WTC11 (cell line): ENCODE results near the gene CYB561A3. TPM values are rescaled to one million over a fixed set of nuclear protein-coding genes. Genes with fewer than 3 reads are reported as not detected.

Source experiments
- ATAC-seq: fragments of 200-7000 bp; cut with Tn5 transposase; 2 replicates; pipeline ENCODE4 v1.10.0; 2021; ENCODE audit warnings: mild to moderate bottlenecking, moderate library complexity
- CTCF ChIA-PET: fragments of 300-600 bp; sonication (Branson Sonifier 250); formaldehyde crosslinking; loops from one replicate; lab custom pipeline; 2021; ENCODE audit warnings: antibody characterized with exemption; lab: Charles Lee
- POLR2A ChIA-PET: fragments of 350-600 bp; sonication (Branson Sonifier 250); formaldehyde crosslinking; loops from one replicate; lab custom pipeline; 2021; ENCODE audit warnings: antibody characterized with exemption; lab: Charles Lee
- DNase-seq: peaks from one replicate; pipeline ENCODE4 v3.0.0; 2021; ENCODE audit warnings: low spot score
- H3K27ac Mint-ChIP-seq: 2 replicates; pipeline ENCODE4 v1.8.0; 2021; ENCODE audit warnings: mixed read lengths
- H3K27me3 Mint-ChIP-seq: 2 replicates; pipeline ENCODE4 v1.8.0; 2021; ENCODE audit warnings: low read depth, mild to moderate bottlenecking, moderate library complexity, mixed read lengths
- H3K36me3 Mint-ChIP-seq: 2 replicates; pipeline ENCODE4 v1.8.0; 2021; ENCODE audit warnings: mixed read lengths
- H3K4me1 Mint-ChIP-seq: 2 replicates; pipeline ENCODE4 v1.8.0; 2022; ENCODE audit warnings: mixed read lengths
- H3K4me3 Mint-ChIP-seq: 2 replicates; pipeline ENCODE4 v1.8.0; 2021; ENCODE audit warnings: mild to moderate bottlenecking, moderate library complexity, mixed read lengths
- H3K9me3 Mint-ChIP-seq: 2 replicates; pipeline ENCODE4 v1.8.0; 2021; ENCODE audit warnings: mixed read lengths
- CDX4 ChIP-seq: fragments of 250-450 bp; sonication (Bioruptor Pico); IDR thresholded peaks from 2 replicates; pipeline ENCODE4 v1.9.0; 2021; ENCODE audit warnings: moderate library complexity, mild to moderate bottlenecking, inconsistent platforms, borderline replicate concordance
- CREM ChIP-seq: sonication (generic); formaldehyde crosslinking; IDR thresholded peaks from 2 replicates; pipeline ENCODE4 v1.8.1; 2022; ENCODE audit warnings: mild to moderate bottlenecking, missing genetic modification reagents, moderate library complexity
- GABPB1 ChIP-seq: sonication (generic); formaldehyde crosslinking; IDR thresholded peaks from 2 replicates; pipeline ENCODE4 v1.8.1; 2023; ENCODE audit warnings: mild to moderate bottlenecking, missing genetic modification reagents
- IRF2 ChIP-seq: sonication (generic); formaldehyde crosslinking; IDR thresholded peaks from 2 replicates; pipeline ENCODE4 v1.8.0; 2022; ENCODE audit warnings: low read depth, missing genetic modification reagents, borderline replicate concordance
- JAZF1 ChIP-seq: fragments of 250-450 bp; sonication (Bioruptor Pico); IDR thresholded peaks from 2 replicates; pipeline ENCODE4 v1.9.0; 2021; ENCODE audit warnings: moderate library complexity, mild to moderate bottlenecking, inconsistent platforms
- JUN ChIP-seq: sonication (generic); formaldehyde crosslinking; IDR thresholded peaks from 2 replicates; pipeline ENCODE4 v1.8.0; 2023; ENCODE audit warnings: mild to moderate bottlenecking, missing genetic modification reagents
- MXD4 ChIP-seq: fragments of 250-450 bp; sonication (Bioruptor Pico); IDR thresholded peaks from 2 replicates; pipeline ENCODE4 v1.8.0; 2021; ENCODE audit warnings: mild to moderate bottlenecking, moderate library complexity, borderline replicate concordance
- PREB ChIP-seq: sonication (generic); formaldehyde crosslinking; IDR thresholded peaks from 2 replicates; pipeline ENCODE4 v1.8.1; 2022; ENCODE audit warnings: mild to moderate bottlenecking, missing genetic modification reagents, moderate library complexity, borderline replicate concordance
- TEAD1 ChIP-seq: sonication (generic); formaldehyde crosslinking; IDR thresholded peaks from 2 replicates; pipeline ENCODE4 v1.8.0; 2022; ENCODE audit warnings: mild to moderate bottlenecking, missing genetic modification reagents
- ZMAT4 ChIP-seq: fragments of 250-450 bp; sonication (Bioruptor Pico); IDR thresholded peaks from 2 replicates; pipeline ENCODE4 v1.9.0; 2021; ENCODE audit warnings: mild to moderate bottlenecking
- ZNF281 ChIP-seq: sonication (generic); formaldehyde crosslinking; IDR thresholded peaks from 2 replicates; pipeline ENCODE4 v1.8.0; 2023; ENCODE audit warnings: mild to moderate bottlenecking, missing genetic modification reagents
- ZNF416 ChIP-seq: fragments of 250-450 bp; sonication (Bioruptor Pico); IDR thresholded peaks from 2 replicates; pipeline ENCODE4 v1.9.0; 2021; ENCODE audit warnings: mild to moderate bottlenecking, inconsistent platforms
- total RNA-seq: library from RNA; stranded (reverse); gene quantifications from 3 replicates; pipeline ENCODE4 v1.2.3, GENCODE V29; 2021
- TF ChIP-seq, protein P1 (sequence below): sonication (generic); formaldehyde crosslinking; IDR thresholded peaks from 2 replicates; pipeline ENCODE4 v1.8.1; 2023; ENCODE audit warnings: mild to moderate bottlenecking, missing genetic modification reagents
- TF ChIP-seq, protein P2 (sequence below): fragments of 250-450 bp; sonication (Bioruptor Pico); conservative IDR thresholded peaks from 2 replicates; pipeline ENCODE4 v1.9.0; 2021; ENCODE audit warnings: mild to moderate bottlenecking
- TF ChIP-seq, protein P3 (sequence below): sonication (generic); formaldehyde crosslinking; IDR thresholded peaks from 2 replicates; pipeline ENCODE4 v1.8.1; 2023; ENCODE audit warnings: mild to moderate bottlenecking, moderate library complexity, missing genetic modification reagents
- TF ChIP-seq, protein P4 (sequence below): sonication (generic); formaldehyde crosslinking; IDR thresholded peaks from 2 replicates; pipeline ENCODE4 v1.8.0; 2022; ENCODE audit warnings: mild to moderate bottlenecking, missing genetic modification reagents

The CYB561A3 gene
- total RNA-seq, 1 experiment from 2014 or later = 38.8 TPM

- TF ChIP-seq, protein P1, sequence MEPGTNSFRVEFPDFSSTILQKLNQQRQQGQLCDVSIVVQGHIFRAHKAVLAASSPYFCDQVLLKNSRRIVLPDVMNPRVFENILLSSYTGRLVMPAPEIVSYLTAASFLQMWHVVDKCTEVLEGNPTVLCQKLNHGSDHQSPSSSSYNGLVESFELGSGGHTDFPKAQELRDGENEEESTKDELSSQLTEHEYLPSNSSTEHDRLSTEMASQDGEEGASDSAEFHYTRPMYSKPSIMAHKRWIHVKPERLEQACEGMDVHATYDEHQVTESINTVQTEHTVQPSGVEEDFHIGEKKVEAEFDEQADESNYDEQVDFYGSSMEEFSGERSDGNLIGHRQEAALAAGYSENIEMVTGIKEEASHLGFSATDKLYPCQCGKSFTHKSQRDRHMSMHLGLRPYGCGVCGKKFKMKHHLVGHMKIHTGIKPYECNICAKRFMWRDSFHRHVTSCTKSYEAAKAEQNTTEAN (CRISPR knock-in tag) = no peak
- no peak for TF ChIP-seq ZNF416 (CRISPR knock-in tag)
- no peak for TF ChIP-seq IRF2 (CRISPR knock-in tag)
- TF ChIP-seq TEAD1 (CRISPR knock-in tag) = no peak
Measured at GRCh38 chr11:61349189-61349751, 12.4 kb downstream of the CYB561A3 start (continued).

DNA sequence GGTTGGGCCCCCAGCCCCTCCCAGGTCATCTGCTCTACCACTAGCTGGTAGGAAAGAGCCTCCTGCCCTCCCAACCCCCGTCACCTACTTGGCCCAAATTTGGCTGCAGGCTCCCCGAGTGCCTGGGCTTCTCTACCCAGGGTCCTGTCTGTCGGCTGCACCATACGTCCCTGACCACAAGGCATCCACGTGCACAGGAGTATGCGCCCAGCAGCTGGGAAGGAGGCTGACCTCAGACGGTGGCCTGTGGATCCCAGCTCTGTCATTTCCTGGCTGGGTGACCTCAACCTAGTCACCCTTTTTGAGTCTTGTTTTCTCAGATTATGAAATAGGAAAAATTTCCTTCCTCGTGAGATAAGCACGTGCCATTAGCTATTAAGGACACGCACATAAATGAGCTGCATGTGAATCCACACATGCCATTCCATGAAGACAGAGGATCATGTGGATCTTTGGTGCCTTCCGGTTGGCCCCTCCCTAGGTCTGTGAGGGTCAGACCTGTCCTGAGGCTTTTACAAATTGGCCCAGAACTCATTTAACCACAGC lies 13.7 kb downstream of the CYB561A3 start:
- ATAC-seq (peak; percentile 40; the same call in 1 of the 2 replicates), DNase-seq (no peak)
- Mint-ChIP-seq H3K4me1 (no peaks in the 10 kb centered on the region), H3K27me3 (no peaks in the 10 kb centered on the region), H3K36me3 (peaks cover 9% of the 10 kb centered on the region), H3K4me3 (no peak overlapping the region), H3K27ac (peak overlapping the region; percentile 16; the same call in 1 of the 2 replicates), H3K9me3 (no peaks in the 10 kb centered on the region)
- ChIA-PET CTCF (interaction anchor here (1.1 to 2.9 kb wide), 3 partner anchors 12 to 38 kb away, joined by 3 to 21 read pairs (median 8); partner anchors contain the start of gene TMEM138), POLR2A (interaction anchor here (1.0 to 1.4 kb wide), 3 partner anchors 10 to 44 kb away, joined by 3 to 7 read pairs (median 4); partner anchors contain the start of genes CYB561A3, TMEM138 and TMEM216)
- TF ChIP-seq, protein P2, sequence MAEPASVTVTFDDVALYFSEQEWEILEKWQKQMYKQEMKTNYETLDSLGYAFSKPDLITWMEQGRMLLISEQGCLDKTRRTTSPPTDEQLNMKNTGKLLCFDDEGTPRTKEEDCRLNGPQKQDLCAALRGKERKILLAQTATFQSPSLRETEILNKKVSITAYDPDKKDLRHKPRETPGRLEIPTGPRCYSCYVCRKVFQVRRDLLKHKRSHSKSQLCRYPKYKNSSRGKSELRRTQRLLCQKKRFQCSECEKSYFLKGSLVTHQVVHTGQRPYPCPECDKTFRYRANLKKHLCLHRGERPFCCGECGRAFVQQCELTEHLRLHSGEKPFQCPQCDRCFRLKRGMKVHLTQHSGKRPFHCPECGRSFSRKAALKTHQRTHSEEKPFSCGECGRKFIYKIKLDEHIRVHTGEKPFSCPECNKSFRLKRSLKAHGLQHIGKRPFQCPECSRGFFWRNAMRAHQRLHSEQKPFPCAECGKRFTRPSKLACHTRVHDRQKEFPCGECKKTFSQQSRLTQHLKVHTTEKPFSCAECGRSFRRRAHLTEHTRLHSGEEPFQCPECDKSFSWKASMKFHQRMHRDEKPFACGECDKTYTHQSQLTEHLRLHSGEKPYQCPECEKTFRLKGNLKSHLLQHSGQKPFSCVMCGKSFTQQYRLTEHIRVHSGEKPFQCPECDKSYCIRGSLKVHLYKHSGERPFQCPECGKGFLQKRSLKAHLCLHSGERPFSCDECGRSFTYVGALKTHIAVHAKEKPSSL (CRISPR knock-in tag) = no peak
- TF ChIP-seq, protein P1 (CRISPR knock-in tag) = no peak
- TF ChIP-seq ZMAT4 (CRISPR knock-in tag) (no peak), TEAD1 (CRISPR knock-in tag) (no peak), MXD4 (no peak), GABPB1 (CRISPR knock-in tag) (no peak), CREM (CRISPR knock-in tag) (no peak), PREB (CRISPR knock-in tag) (no peak), CDX4 (no peak), JAZF1 (CRISPR knock-in tag) (no peak), ZNF281 (no peak), JUN (no peak)
- TF ChIP-seq, protein P3, sequence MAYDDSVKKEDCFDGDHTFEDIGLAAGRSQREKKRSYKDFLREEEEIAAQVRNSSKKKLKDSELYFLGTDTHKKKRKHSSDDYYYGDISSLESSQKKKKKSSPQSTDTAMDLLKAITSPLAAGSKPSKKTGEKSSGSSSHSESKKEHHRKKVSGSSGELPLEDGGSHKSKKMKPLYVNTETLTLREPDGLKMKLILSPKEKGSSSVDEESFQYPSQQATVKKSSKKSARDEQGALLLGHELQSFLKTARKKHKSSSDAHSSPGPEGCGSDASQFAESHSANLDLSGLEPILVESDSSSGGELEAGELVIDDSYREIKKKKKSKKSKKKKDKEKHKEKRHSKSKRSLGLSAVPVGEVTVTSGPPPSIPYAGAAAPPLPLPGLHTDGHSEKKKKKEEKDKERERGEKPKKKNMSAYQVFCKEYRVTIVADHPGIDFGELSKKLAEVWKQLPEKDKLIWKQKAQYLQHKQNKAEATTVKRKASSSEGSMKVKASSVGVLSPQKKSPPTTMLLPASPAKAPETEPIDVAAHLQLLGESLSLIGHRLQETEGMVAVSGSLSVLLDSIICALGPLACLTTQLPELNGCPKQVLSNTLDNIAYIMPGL (CRISPR knock-in tag) = no peak
- TF ChIP-seq, protein P4, sequence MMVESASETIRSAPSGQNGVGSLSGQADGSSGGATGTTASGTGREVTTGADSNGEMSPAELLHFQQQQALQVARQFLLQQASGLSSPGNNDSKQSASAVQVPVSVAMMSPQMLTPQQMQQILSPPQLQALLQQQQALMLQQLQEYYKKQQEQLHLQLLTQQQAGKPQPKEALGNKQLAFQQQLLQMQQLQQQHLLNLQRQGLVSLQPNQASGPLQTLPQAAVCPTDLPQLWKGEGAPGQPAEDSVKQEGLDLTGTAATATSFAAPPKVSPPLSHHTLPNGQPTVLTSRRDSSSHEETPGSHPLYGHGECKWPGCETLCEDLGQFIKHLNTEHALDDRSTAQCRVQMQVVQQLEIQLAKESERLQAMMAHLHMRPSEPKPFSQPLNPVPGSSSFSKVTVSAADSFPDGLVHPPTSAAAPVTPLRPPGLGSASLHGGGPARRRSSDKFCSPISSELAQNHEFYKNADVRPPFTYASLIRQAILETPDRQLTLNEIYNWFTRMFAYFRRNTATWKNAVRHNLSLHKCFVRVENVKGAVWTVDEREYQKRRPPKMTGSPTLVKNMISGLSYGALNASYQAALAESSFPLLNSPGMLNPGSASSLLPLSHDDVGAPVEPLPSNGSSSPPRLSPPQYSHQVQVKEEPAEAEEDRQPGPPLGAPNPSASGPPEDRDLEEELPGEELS (CRISPR knock-in tag) = no peak
